Fibroblast of villous mesenchyme (primary cell): ENCODE data around the gene PHGDH. TPM values are rescaled to one million over a fixed set of nuclear protein-coding genes. Genes with fewer than 3 reads are reported as not detected.

Source experiments
- DNase-seq: peaks from one replicate; pipeline ENCODE4 v3.0.0-alpha.2; 2010; ENCODE audit warnings: low read depth
- H3K4me3 ChIP-seq: 2 replicates; pipeline ENCODE4 v1.5.1; 2011; ENCODE audit warnings: low read depth, mild to moderate bottlenecking, low read length
- total RNA-seq: library from RNA; depleted of rRNA; stranded (reverse); fragments of >200 nt; gene quantifications from 2 replicates; pipeline ENCODE4 v1.2.3, GENCODE V29; 2012
- TF ChIP-seq, protein P1 (sequence below): IDR thresholded peaks from 2 replicates; pipeline ENCODE4 v1.5.1; 2012; ENCODE audit warnings: low read depth, mild to moderate bottlenecking, low read length; ENCODE audit not compliant: insufficient read depth

The PHGDH gene
- total RNA-seq, 1 donor: 80.7 TPM

DNA sequence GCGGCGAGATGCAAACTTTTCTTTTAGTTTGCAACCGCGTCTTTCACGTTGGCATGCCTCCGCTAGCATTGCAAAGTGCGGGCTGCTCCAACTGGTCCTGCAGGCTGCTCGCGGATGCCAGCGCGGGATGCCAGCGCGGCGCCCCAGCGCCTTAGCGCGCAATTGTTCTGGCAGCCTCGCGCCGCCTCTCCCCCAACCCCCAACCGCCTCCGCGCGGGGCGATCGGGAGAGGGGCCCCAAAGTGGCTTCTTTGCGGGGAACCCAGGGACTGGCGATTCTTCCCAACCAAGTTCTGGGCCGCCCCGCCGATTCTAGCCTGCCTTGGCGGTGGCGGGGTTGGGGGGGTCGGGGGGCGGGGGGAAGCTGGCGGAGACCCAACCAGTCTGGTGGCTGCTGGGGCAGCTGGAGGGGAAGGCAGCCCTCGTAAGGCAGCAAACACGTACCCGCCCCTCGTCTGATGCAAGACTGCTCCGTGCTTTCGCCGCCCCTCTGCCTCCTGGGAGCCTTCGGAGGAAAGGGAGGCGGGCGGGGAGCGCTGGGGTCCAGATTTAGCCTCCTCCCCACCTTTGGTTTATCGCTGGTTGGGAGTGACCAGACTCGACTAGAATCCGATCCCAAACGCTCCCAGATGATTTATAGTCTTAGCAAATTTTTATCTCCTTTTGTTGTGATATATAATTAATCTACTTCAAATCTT lies 756 bp downstream of the PHGDH start:
- peak; percentile 93 for DNase-seq
- TF ChIP-seq, protein P1, sequence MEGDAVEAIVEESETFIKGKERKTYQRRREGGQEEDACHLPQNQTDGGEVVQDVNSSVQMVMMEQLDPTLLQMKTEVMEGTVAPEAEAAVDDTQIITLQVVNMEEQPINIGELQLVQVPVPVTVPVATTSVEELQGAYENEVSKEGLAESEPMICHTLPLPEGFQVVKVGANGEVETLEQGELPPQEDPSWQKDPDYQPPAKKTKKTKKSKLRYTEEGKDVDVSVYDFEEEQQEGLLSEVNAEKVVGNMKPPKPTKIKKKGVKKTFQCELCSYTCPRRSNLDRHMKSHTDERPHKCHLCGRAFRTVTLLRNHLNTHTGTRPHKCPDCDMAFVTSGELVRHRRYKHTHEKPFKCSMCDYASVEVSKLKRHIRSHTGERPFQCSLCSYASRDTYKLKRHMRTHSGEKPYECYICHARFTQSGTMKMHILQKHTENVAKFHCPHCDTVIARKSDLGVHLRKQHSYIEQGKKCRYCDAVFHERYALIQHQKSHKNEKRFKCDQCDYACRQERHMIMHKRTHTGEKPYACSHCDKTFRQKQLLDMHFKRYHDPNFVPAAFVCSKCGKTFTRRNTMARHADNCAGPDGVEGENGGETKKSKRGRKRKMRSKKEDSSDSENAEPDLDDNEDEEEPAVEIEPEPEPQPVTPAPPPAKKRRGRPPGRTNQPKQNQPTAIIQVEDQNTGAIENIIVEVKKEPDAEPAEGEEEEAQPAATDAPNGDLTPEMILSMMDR: no peak
- H3K4me3 ChIP-seq: peak overlapping the region; percentile 93

DNA sequence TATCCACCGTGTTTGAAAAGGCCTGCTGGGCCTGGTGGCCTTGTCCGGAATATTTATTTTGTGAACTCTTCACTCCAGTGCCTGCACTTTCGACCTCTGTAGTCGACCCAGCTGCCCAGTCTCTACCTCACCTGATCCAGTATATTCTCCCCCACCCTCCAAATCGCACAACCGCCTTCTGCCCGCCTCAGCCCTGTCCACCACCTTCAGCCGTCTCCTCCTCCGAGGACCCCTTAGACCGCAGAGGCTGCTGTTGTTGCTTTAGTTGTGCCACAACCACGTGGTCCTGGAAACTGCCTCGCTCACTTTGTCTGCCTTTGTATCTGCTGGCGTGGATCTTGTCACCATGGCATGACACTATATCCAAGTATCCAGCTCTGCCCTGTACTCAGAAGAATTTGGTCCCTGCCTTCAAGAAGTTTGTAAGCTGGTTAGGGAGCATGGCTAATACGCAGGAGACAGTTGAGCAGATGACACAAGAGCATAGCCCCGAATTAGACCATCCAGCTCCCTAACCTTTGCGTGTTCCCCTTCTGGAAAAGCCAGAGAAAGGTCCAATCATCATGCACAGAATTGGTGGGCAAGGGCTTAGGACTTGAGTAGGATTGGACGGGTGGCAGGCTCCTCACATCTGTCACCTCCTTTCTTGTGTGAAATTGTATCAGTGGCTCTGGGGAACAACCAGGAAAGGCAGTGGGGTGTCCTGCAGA lies 1.5 kb downstream of the PHGDH start:
- peak overlapping the region; percentile 93 for H3K4me3 ChIP-seq
- TF ChIP-seq, protein P1: no peak
- DNase-seq: peak; percentile 31

DNA sequence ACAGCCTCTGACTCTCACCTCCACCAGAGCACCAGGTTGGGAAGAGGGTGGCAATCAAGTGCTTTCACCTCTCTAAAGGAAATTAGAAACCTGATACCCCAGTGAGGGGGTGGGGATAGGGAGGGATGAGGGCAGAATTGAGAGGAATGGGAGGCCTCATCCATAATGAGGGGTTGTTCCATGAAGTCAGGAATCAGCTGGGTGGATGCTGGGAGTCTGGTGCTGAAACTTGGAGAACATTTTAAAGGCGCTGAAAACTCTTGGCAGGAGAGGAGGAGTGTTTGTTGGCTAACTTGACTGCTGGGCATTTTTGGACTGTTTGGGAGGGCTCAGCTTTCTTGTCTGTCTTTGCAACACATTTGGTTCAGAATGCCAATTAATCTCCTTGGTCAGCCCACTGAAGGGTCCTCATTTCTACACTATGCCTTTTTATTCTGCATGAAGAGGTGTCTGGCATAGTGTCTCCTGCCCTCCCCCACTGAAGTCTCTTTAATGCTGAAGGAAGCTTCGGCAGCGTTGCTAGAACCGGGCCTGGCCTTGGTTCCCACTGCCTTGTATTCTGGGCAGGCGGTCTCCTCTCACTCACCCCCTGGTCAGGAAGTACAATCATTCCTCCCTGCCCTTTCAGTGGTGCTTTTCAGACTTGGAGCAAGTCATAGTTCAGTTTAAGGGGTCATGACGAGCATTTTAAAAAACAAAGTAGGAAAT lies 2.2 kb downstream of the PHGDH start:
- TF ChIP-seq, protein P1: no peak
- DNase-seq: no peak
- peak overlapping the region; percentile 93 for H3K4me3 ChIP-seq

DNA sequence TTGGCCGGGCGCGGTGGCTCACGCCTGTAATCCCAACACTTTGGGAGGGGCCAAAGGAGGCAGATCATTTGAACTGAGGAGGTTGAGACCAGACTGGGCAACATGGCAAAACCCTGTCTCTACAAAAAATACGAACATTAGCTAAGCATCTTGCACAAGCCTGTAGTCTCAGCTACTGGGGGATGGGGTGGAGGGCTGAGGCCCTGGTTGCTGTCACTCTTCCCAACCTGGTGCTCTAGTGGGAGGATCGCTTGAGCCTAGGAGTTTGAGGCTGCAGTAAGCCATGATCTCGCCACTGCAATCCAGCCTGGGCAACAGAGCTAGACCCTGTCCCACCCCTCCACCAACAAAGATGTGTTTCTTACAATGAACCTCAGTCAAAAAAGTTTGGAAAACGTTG lies 2.8 kb downstream of the PHGDH start:
- peak overlapping the region; percentile 93 for H3K4me3 ChIP-seq
- peak; percentile 28 for DNase-seq
- TF ChIP-seq, protein P1: no peak

DNA sequence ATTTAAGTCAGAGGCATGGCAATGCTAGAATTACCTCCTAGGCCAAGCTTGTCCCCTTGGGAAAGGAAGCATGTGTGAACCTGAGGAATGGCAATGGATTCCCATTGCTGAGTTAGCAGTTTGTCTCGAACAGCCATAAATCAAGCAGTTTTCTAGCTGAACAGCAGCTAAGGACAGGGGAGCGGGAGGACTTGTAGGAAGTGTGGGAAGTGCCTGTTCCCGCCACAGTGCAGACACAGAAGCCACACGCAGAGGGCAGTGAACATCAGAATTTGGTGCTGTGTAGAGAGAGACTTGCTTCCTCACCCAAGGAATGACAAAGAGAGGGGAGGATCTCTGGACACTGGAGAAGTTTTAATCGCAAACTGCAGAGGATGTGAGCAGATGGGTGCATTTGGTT lies 3.8 kb downstream of the PHGDH start:
- TF ChIP-seq, protein P1: no peak
- DNase-seq: no peak
- no peak overlapping the region for H3K4me3 ChIP-seq

DNA sequence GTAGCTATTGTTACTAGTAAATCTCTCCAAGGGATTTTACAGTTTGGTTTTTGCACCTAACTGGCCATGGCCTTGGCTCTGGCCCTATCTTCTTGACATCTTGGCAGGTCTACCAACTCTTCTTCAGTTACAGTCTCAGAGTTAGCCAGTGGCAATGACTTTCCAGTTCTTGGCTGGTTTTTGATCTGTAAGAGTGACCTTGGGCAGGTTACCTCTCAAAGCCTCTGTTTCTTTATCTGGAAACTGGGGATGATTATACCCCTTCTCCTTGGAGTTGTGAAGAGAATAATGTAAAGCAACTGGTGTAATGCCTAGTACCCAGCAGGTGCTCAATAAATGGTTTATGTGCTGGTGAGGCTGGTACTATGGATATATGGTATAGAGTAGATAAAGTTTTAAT lies 6.7 kb downstream of the PHGDH start:
- TF ChIP-seq, protein P1: no peak
- no peak for DNase-seq

More for the DNA sequence above, 6.7 kb downstream of the PHGDH start:
- H3K4me3 ChIP-seq: no peak overlapping the region
